Ectodermal cell (in vitro differentiated cells): ENCODE results near the gene GATA5.

Source experiments
- H3K27ac ChIP-seq: 2 replicates; pipeline ENCODE4 v1.7.0; 2013; ENCODE audit warnings: mild to moderate bottlenecking, low read depth, low read length; ENCODE audit not compliant: insufficient read depth, poor library complexity, severe bottlenecking
- H3K27me3 ChIP-seq: 2 replicates; pipeline ENCODE4 v1.7.0; 2013; ENCODE audit warnings: mild to moderate bottlenecking, low read length; ENCODE audit not compliant: insufficient read depth, control insufficient read depth, poor library complexity, severe bottlenecking
- H3K36me3 ChIP-seq: one replicate; pipeline ENCODE4 v1.7.0; 2013; ENCODE audit warnings: low read length; ENCODE audit not compliant: control insufficient read depth, insufficient read depth
- H3K4me1 ChIP-seq: one replicate; pipeline ENCODE4 v1.7.0; 2013; ENCODE audit warnings: low read length; ENCODE audit not compliant: control insufficient read depth, insufficient read depth
- H3K4me3 ChIP-seq: 2 replicates; pipeline ENCODE4 v1.7.0; 2013; ENCODE audit warnings: low read depth, low read length, control low read depth; ENCODE audit not compliant: insufficient read depth
- H3K9me3 ChIP-seq: 2 replicates; pipeline ENCODE4 v1.7.0; 2013; ENCODE audit warnings: mild to moderate bottlenecking, low read length, moderate library complexity; ENCODE audit not compliant: control insufficient read depth
- WGBS, 2 experiments: methylation state at CpG; one replicate each; pipeline ENCODE4 v1.1.7; 2013; ENCODE audit warnings: missing lambda C conversion rate in 2 of 2; 5-methylcytosine and 5-hydroxymethylcytosine counted together

Gene GATA5

GRCh38 chr20:62416651-62417637 lies 58.9 kb downstream of the GATA5 start:
- H3K4me3 ChIP-seq: no peak overlapping the region
- H3K27me3 ChIP-seq: no peaks in the 10 kb centered on the region
- H3K4me1 ChIP-seq: no peaks in the 10 kb centered on the region
- H3K9me3 ChIP-seq: no peaks in the 10 kb centered on the region
- no peak overlapping the region for H3K27ac ChIP-seq
- 92 to 93% methylated on average over 43 of the region's 43 CpGs for WGBS, 2 experiments
- no peaks in the 10 kb centered on the region for H3K36me3 ChIP-seq

DNA sequence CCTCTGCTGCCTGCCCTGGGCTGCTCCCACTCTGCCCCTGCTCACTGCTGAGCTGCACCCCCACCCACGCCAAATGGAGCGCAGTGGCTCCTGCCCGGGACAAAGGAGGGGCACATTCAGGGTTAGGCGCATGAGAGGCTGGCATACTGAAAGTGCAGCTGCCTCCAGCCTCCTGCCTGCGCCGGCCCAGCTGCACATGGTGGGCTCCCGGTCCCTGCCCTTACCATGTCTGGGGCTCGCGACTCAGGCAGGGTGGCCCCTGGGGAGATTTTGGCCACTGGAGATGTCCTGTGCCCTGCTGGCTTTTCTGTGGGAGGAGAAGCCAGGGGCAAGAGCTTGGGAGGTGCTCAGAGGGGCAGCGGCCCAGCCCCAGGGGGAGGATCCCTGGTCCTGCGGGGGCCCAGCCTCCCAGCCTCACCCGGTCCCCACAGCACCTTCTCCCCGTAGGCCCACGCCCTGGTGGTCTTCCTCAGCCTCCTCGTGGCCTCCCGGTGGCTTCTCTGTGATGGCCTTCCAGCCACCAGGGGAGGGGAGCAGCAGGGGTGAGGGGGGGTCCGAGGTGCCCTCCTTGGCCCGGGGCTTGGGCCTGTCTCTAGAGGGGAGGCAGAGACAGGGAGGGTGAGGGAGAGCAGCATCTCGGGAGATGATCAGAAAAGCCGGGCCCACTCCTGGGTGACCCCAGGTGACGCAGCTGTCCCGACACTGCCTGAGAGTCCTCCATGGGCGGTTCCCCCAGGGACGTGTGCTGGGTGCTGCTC lies 60.3 kb downstream of the GATA5 start:
- Histone ChIP-seq H3K27ac (no peak overlapping the region), H3K4me3 (no peak overlapping the region), H3K36me3 (no peaks in the 10 kb centered on the region), H3K27me3 (no peaks in the 10 kb centered on the region), H3K4me1 (no peaks in the 10 kb centered on the region), H3K9me3 (no peaks in the 10 kb centered on the region)
- WGBS, 2 experiments: 89 to 92% methylated on average over 24 of the region's 24 CpGs

- H3K36me3 ChIP-seq: no peaks in the 10 kb centered on the region
- H3K9me3 ChIP-seq: no peaks in the 10 kb centered on the region
- H3K4me1 ChIP-seq: no peaks in the 10 kb centered on the region
- H3K27me3 ChIP-seq: peaks cover 9% of the 10 kb centered on the region
- H3K27ac ChIP-seq: no peak overlapping the region
- 87 to 90% methylated on average over 22 of the region's 22 CpGs for WGBS, 2 experiments
- H3K4me3 ChIP-seq: no peak overlapping the region
Observed at GRCh38 chr20:62413896-62414481, 61.8 kb downstream of the GATA5 start.
